Aorta (tissue), 5 donors: Measurements from ENCODE around the gene HOXB3. TPM values are rescaled to one million over a fixed set of nuclear protein-coding genes. Genes with fewer than 3 reads are reported as not detected.

ENCODE experiments used
- ATAC-seq: fragments of 200-7000 bp; cut with Tn5 transposase; one replicate; pipeline ENCODE4 v1.9.1; 2022; ENCODE audit warnings: moderate library complexity; ENCODE audit not compliant: low FRiP score
- DNase-seq, 2 donors: peaks; one replicate each; pipeline ENCODE4 v3.0.0-alpha.2; 2020
- H3K27ac ChIP-seq, 2 donors: one replicate each; pipeline ENCODE4 v1.5.1; 2013; ENCODE audit warnings: low read length in 2 of 2, mild to moderate bottlenecking in 2 of 2, moderate library complexity in 2 of 2, control low read depth in 1 of 2, inconsistent platforms in 1 of 2, low read depth in 1 of 2
- H3K27me3 ChIP-seq, 2 donors: one replicate each; pipeline ENCODE4 v1.6.1; 2013; ENCODE audit warnings: control low read depth in 1 of 2, low read length in 1 of 2, mild to moderate bottlenecking in 1 of 2, moderate library complexity in 1 of 2; ENCODE audit not compliant: insufficient read depth in 2 of 2, control insufficient read depth in 1 of 2
- H3K36me3 ChIP-seq, 2 donors: one replicate each; pipeline ENCODE4 v1.6.1; 2013; ENCODE audit warnings: control low read depth in 1 of 2, low read length in 1 of 2, mild to moderate bottlenecking in 1 of 2; ENCODE audit not compliant: insufficient read depth in 2 of 2, control insufficient read depth in 1 of 2
- H3K4me1 ChIP-seq, 2 donors: one replicate each; pipeline ENCODE4 v1.6.1; 2013; ENCODE audit warnings: low read length in 2 of 2, control low read depth in 1 of 2, mild to moderate bottlenecking in 1 of 2, moderate library complexity in 1 of 2; ENCODE audit not compliant: insufficient read depth in 2 of 2, control insufficient read depth in 1 of 2
- H3K4me3 ChIP-seq, 2 donors: one replicate each; pipeline ENCODE4 v1.5.1; 2013; ENCODE audit warnings: low read length in 2 of 2, control low read depth in 1 of 2, mild to moderate bottlenecking in 1 of 2
- H3K9me3 ChIP-seq: one replicate; pipeline ENCODE4 v1.6.1; 2013; ENCODE audit warnings: mild to moderate bottlenecking, low read length; ENCODE audit not compliant: control insufficient read depth
- WGBS, 2 donors: extraction: QIAGEN DNeasy Blood & Tissue Kit; methylation state at CpG; one replicate each; pipeline ENCODE4 v1.1.7; 2013; 5-methylcytosine and 5-hydroxymethylcytosine counted together
- intact Hi-C, 2 donors: fragments of 100-400 bp; cut with DNase I; formaldehyde crosslinking; loops; one replicate each; pipeline versions ENCODE4 v1.14.2 to v1.15.0; 2022
- polyA plus RNA-seq, 2 donors: library from polyadenylated mRNA; stranded (reverse); fragments of 200-250 nt; gene quantifications; one replicate each; pipeline ENCODE4 v1.2.3, GENCODE V29; 2013
- total RNA-seq, 2 donors: library from RNA; stranded (reverse); fragmentation: NEBNext Ultra II Directional; extraction: Animal tissue kit (Norgen Biotek cat#: 25700); gene quantifications; one replicate each; pipeline ENCODE4 v1.2.1, GENCODE V29; 2021
- donor health status: healthy with polysubstance abuse.
- donor health status: Bipolar disorder and iron deficiency.
- donor health status: DM: no; HTN: no; CAD: no.
- donor health status: DM: no; HTN: no; CAD: no.
- donor health status: DM: yes; HTN: yes; CAD: no.

The HOXB3 gene
- total and polyA plus RNA-seq, 4 donors = 2.4 to 62.9 (median 25.3) TPM

DNA sequence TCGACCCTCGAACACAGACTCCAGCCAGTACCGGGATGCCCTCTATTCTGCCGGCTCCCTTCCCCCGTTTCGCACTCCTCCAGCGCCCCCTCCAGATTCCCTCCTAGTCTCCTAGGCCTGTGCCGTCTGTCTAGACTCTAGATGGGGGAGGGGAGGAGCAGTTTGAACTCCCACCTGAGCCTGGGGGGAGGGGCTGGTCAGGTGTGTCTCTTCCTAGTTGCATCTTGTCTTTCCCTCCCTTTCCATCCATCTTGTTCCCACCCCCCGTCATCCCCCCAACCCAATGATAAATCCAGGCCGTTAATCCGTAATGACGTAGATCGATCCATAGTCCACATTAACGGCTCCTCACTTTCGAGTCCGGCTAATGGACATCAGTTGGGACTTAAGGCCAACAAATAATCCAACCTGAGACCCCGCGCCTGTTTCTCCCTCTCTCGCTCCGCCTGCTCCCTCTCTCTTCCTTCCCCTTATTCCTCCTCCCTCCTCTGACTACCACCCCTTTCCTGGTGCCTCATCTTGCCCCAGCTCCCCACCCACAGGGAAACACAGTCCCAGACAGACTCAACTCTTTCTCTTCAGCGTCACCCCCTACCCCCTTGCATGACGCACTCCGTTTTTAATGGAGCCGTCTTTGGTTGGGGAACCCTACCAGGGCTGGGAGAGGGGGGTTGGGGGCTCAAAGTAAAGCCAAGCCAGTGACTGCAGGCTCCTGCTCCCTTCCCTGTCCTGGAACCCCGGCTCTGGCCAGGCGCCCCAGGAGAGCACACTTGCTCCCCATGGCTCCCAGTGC lies 6.9 kb upstream of the HOXB3 start:
- no peak for DNase-seq
- intact Hi-C loops = loop anchor here (5.0 to 10.0 kb wide), 2 partner anchors 260 to 572 kb away; no protein-coding TSS in a partner anchor
- Histone ChIP-seq H3K4me3 (peak overlapping the region in 1 of 2 donors; percentile 54), H3K27ac (no peak overlapping the region), H3K36me3 (no peaks in the 10 kb centered on the region), H3K4me1 (no peaks in the 10 kb centered on the region), H3K27me3 (no peaks in the 10 kb centered on the region), H3K9me3 (no peaks in the 10 kb centered on the region)
- WGBS, 2 donors = 54 to 81% methylated on average over 22 to 26 of the region's 26 CpGs
- ATAC-seq = no peak

DNA sequence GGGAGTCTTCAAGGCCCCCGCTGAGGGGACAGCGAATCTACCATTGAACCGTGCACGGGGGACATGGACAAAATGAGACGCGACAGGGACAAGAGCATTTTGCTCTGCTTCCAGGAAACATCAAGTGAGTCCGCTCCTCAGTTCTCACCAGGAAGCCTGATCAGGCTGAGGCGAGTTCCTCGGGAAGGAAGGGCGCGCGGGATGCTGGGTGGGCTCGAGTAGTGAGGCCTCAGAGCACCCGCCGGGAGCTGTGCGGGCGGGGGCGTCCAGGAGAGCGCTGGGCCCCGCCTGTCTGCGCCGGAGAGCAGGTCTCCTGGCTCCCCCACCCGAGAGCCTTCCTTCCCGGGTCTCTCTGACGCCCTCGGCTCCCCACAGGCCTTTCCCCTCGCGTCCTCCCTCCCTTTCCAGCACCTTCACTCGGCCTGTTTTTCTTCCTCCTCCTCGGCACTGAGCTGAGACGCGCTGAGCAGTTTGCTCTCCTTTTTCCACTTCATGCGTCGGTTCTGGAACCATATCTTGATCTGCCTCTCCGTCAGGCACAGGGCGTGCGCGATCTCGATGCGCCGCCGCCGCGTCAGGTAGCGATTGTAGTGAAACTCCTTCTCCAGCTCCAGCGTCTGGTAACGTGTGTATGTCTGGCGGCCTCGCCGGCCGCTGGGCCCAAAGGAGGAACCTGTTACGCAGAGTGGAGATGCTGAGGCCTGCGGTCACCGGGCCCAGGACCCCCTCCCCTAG lies 6.1 kb upstream of the HOXB3 start:
- Histone ChIP-seq H3K4me3 (no peak overlapping the region), H3K36me3 (no peaks in the 10 kb centered on the region), H3K4me1 (no peaks in the 10 kb centered on the region), H3K27ac (no peak overlapping the region), H3K27me3 (no peaks in the 10 kb centered on the region), H3K9me3 (no peaks in the 10 kb centered on the region)
- intact Hi-C loops = loop anchor here (2.0 to 10.0 kb wide), 3 partner anchors 103 to 571 kb away; no protein-coding TSS in a partner anchor
- ATAC-seq (no peak), DNase-seq (no peak)
- 62 to 89% methylated on average over 53 to 54 of the region's 54 CpGs for WGBS, 2 donors

DNA sequence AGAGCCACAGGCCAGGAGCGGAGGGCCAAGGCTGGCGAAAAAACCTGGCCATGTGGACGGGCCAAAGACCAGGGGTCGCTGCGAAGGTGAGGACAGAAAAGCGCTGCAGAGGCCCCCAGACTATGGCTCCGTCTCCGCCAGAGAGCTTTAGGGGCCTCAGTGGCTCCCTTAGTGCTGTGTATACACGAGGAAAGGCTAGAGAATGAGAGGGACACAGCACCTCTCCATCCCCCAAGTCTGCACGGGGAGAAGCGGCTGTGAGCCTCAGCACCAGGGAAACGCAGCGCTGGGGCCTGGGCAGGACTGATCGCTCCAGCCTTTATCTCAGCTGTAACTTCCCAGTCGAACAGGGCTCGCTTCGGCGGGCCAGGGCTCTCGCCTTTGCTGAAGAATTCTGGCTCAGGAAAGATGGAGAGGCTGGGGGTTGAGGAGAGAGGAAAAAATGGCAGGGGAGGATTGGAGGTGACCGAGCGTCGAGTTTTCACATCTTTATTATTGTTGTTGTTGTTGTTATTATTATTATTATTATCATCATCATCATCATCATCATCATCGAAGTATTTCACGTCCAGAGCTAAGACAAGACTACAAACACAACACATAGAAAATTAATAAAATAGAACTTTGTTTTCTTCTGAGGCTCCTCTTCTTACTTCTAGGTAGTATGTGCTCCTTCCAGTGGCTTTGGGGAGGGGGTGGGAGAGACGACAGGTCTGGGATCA lies 5.4 kb upstream of the HOXB3 start:
- no peaks in the 10 kb centered on the region for H3K27me3 ChIP-seq

DNA sequence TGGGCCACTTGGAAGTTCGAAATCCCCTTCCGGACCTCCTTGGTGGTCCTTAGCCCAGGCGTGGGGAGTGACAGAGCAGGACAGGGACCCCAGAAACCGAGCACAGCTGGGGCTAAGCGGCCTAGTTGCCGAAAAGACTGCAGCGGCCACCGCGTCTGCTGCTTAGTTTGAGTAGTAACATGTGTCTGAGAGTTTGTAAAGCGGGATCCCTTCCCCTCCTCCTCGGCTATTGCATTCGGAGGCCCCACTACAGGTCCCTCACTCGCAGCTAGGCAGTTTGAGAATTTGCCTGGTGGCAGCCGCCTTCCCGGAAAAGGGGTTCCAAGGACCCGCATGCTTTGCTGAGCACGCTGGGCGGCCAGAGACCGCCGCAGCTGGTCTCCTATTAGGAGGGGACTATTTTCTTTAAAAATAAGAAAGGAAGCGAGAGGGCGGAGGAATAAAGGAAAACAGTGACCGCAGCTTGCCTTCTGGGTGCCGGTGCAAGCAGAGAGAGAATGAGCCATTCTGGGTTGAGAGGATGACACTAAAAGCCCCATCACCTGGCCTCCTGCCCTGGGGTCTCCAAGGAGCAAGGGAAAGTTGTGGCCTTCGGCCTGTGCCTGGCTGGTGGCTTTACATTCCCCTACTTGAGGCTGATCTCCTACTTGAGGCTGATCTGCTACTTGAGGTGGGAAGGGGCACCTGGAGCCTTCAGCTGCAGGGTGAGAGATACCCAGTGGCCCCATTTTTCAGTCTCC lies 4.7 kb upstream of the HOXB3 start:
- Histone ChIP-seq H3K36me3 (no peaks in the 10 kb centered on the region), H3K27me3 (no peaks in the 10 kb centered on the region), H3K4me1 (no peaks in the 10 kb centered on the region), H3K27ac (no peak overlapping the region), H3K9me3 (no peaks in the 10 kb centered on the region), H3K4me3 (no peak overlapping the region)
- intact Hi-C loops = loop anchor here (2.0 to 10.0 kb wide), 4 partner anchors 102 to 570 kb away; no protein-coding TSS in a partner anchor
- DNase-seq = no peak
- 77 to 95% methylated on average over 24 to 25 of the region's 25 CpGs for WGBS, 2 donors
- no peak for ATAC-seq

More for the DNA sequence above, 5.4 kb upstream of the HOXB3 start:
- Histone ChIP-seq H3K4me3 (no peak overlapping the region), H3K4me1 (no peaks in the 10 kb centered on the region), H3K9me3 (no peaks in the 10 kb centered on the region), H3K27ac (no peak overlapping the region), H3K36me3 (no peaks in the 10 kb centered on the region)
- no peak for ATAC-seq
- 71 to 95% methylated on average over 25 of the region's 25 CpGs for WGBS, 2 donors
- intact Hi-C loops = loop anchor here (2.0 to 10.0 kb wide), 3 partner anchors 103 to 571 kb away; no protein-coding TSS in a partner anchor
- no peak for DNase-seq

- H3K36me3 ChIP-seq = no peaks in the 10 kb centered on the region
- H3K4me1 ChIP-seq = no peaks in the 10 kb centered on the region
- no peak overlapping the region for H3K27ac ChIP-seq
- no peak overlapping the region for H3K4me3 ChIP-seq
- H3K27me3 ChIP-seq = no peaks in the 10 kb centered on the region
- ATAC-seq (peak; percentile 88), DNase-seq (peak; percentile 88 to 95)
- WGBS, 2 donors = 20 to 23% methylated on average over 37 of the region's 37 CpGs
- no peaks in the 10 kb centered on the region for H3K9me3 ChIP-seq
- intact Hi-C loops = loop anchor here (2.0 to 10.0 kb wide), 3 partner anchors 101 to 569 kb away; no protein-coding TSS in a partner anchor
Observed at GRCh38 chr17:48593840-48594537, 3.9 kb upstream of the HOXB3 start.

DNA sequence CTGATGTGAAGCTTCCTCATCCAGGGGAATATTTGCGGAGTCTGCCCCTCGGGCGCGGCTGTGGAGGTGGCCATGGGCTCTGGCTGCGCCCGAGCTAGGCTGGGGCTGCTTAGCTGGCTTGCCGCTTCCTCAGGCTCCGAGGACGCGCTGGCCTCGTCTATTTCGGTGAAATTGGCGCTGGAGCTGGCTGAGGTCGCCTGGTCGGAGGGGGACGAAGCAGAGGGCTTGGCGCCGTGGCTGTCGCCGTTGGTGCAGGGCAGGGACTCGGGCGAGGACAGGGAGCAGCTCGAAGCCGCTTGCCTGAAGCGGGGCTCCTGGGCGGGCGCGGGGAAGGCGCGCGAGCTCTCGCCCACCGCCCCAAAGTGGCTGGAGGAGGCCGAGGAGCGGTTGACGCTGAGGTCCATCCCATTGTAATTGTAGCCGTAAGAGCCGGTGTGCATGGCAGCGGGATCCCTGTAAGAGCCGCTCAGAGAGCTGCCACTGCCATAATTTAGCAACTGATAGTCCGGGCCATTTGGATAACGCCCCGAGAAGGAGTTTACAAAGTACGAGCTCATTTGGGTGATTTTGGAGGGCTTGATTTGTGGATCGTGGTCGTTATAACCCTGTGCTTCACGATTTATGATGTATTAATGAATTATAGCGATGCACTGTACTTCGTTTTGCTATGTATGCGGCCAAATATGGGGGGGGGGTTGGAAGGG lies 3.2 kb upstream of the HOXB3 start, which contains the start of gene HOXB5:
TSS of gene HOXB5 (minus strand) at position 654 of the 704 bp plus-strand sequence. CDS start at position 557, 97 bp downstream.
- Histone ChIP-seq H3K27ac (no peak within 1 kb of the TSS), H3K4me1 (no peaks in the 10 kb centered on the region)
- WGBS, 2 donors = 31 to 37% methylated on average over 47 to 50 of the region's 50 CpGs

GRCh38 chr17:48592577-48592976 lies 2.5 kb upstream of the HOXB3 start:
- no peaks in the 10 kb centered on the region for H3K4me1 ChIP-seq
- H3K27me3 ChIP-seq = no peaks in the 10 kb centered on the region
- H3K4me3 ChIP-seq = no peak overlapping the region
- H3K36me3 ChIP-seq = no peaks in the 10 kb centered on the region
- no peak overlapping the region for H3K27ac ChIP-seq
- no peak for DNase-seq
- intact Hi-C loops = loop anchor here (2.0 to 10.0 kb wide), 3 partner anchors 100 to 568 kb away; no protein-coding TSS in a partner anchor
- no peaks in the 10 kb centered on the region for H3K9me3 ChIP-seq
- 65 to 85% methylated on average over 14 of the region's 14 CpGs for WGBS, 2 donors
- ATAC-seq = no peak

More for the DNA sequence above, 3.2 kb upstream of the HOXB3 start, which contains the start of gene HOXB5:
- peak in 1 of 2 donors; percentile 82 for DNase-seq
- H3K4me3 ChIP-seq = no peak within 1 kb of the TSS
- no peaks in the 10 kb centered on the region for H3K36me3 ChIP-seq
- ATAC-seq = no peak
- H3K9me3 ChIP-seq = no peaks in the 10 kb centered on the region
- intact Hi-C loops = loop anchor here (2.0 to 10.0 kb wide), 3 partner anchors 100 to 568 kb away; no protein-coding TSS in a partner anchor
- no peaks in the 10 kb centered on the region for H3K27me3 ChIP-seq
